ENCODE results near the gene P2RY1.

P2RY1 gene

GRCh38 chr3:152793969-152794368 lies 41.0 kb upstream of the P2RY1 start:
- no peaks in the 10 kb centered on the region for H3K4me1 ChIP-seq (ENCODE audit: control insufficient read depth, insufficient read depth, low read length)
- H3K27ac ChIP-seq (ENCODE audit: extremely low read depth, low read depth, low read length), result no peak overlapping the region
- H3K9me3 ChIP-seq (ENCODE audit: control insufficient read depth, insufficient read depth, low read depth, low read length), result no peaks in the 10 kb centered on the region
- no peaks in the 10 kb centered on the region for H3K36me3 ChIP-seq (ENCODE audit: control insufficient read depth in 2 of 2, insufficient read depth in 1 of 2, low read length in 2 of 2)
- ChIA-PET POLR2A (no interaction called here), CTCF (no interaction called here)
- no peak overlapping the region for H3K4me3 ChIP-seq (ENCODE audit: low read depth, low read length)
- no peak for TF ChIP-seq ZNF239 (tag by site-specific recombination; IDR thresholded peaks at IDR 0.05)

- Histone ChIP-seq H3K9me3 (ENCODE audit: control insufficient read depth, insufficient read depth, low read depth, low read length) (no peaks in the 10 kb centered on the region), H3K4me3 (ENCODE audit: low read depth, low read length) (no peak overlapping the region), H3K36me3 (ENCODE audit: control insufficient read depth in 2 of 2, insufficient read depth in 1 of 2, low read length in 2 of 2) (no peaks in the 10 kb centered on the region), H3K4me1 (ENCODE audit: control insufficient read depth, insufficient read depth, low read length) (no peaks in the 10 kb centered on the region), H3K27ac (ENCODE audit: extremely low read depth, low read depth, low read length) (no peak overlapping the region)
- TF ChIP-seq ZNF610 (tag by site-specific recombination; IDR thresholded peaks at IDR 0.05; ENCODE audit: borderline replicate concordance) (no peak), ZNF837 (tag by site-specific recombination; IDR thresholded peaks at IDR 0.05) (no peak), ZNF184 (tag by site-specific recombination; IDR thresholded peaks at IDR 0.05) (no peak), ZNF394 (tag by site-specific recombination; IDR thresholded peaks at IDR 0.05; ENCODE audit: borderline replicate concordance) (no peak), ZNF335 (tag by site-specific recombination; conservative IDR thresholded peaks at IDR 0.05) (no peak), ZNF239 (tag by site-specific recombination; IDR thresholded peaks at IDR 0.05) (no peak), ZNF654 (tag by site-specific recombination; IDR thresholded peaks at IDR 0.05; ENCODE audit: low read depth) (no peak), ZNF23 (tag by site-specific recombination; IDR thresholded peaks at IDR 0.05; ENCODE audit: borderline replicate concordance) (no peak), ZBTB20 (tag by site-specific recombination; IDR thresholded peaks at IDR 0.05) (no peak), RBAK (tag by site-specific recombination; IDR thresholded peaks at IDR 0.05) (no peak), ZEB2 (tag by site-specific recombination; IDR thresholded peaks at IDR 0.05) (no peak), ZNF140 (tag by site-specific recombination; IDR thresholded peaks at IDR 0.05) (no peak), SCRT2 (tag by site-specific recombination; IDR thresholded peaks at IDR 0.05) (no peak), ZNF280D (tag by site-specific recombination; IDR thresholded peaks at IDR 0.05) (no peak), ZNF585B (tag by site-specific recombination; IDR thresholded peaks at IDR 0.05) (no peak), ZFP3 (tag by site-specific recombination; IDR thresholded peaks at IDR 0.05; ENCODE audit: low read depth) (no peak), ZNF24 (tag by site-specific recombination; IDR thresholded peaks at IDR 0.05) (no peak), ZNF623 (tag by site-specific recombination; IDR thresholded peaks at IDR 0.05) (no peak), ZNF785 (tag by site-specific recombination; IDR thresholded peaks at IDR 0.05) (no peak)
- ChIA-PET POLR2A (no interaction called here), CTCF (no interaction called here)
Measured at GRCh38 chr3:152797751-152798432, 37.0 kb upstream of the P2RY1 start.

GRCh38 chr3:152811974-152812760 lies 22.8 kb upstream of the P2RY1 start:
- Histone ChIP-seq H3K27ac (ENCODE audit: extremely low read depth, low read depth, low read length) (no peak overlapping the region), H3K4me1 (ENCODE audit: control insufficient read depth, insufficient read depth, low read length) (no peaks in the 10 kb centered on the region), H3K4me3 (ENCODE audit: low read depth, low read length) (no peak overlapping the region), H3K36me3 (ENCODE audit: control insufficient read depth in 2 of 2, insufficient read depth in 1 of 2, low read length in 2 of 2) (no peaks in the 10 kb centered on the region), H3K9me3 (ENCODE audit: control insufficient read depth, insufficient read depth, low read depth, low read length) (no peaks in the 10 kb centered on the region)
- CTCF ChIA-PET, result no interaction called here
- POLR2A ChIA-PET, result no interaction called here
- TF ChIP-seq ZNF449 (tag by site-specific recombination; IDR thresholded peaks at IDR 0.05) (no peak), HOXC10 (CRISPR knock-in tag; IDR thresholded peaks at IDR 0.05) (no peak), ZNF184 (tag by site-specific recombination; IDR thresholded peaks at IDR 0.05) (no peak), ZNF518A (tag by site-specific recombination; conservative IDR thresholded peaks at IDR 0.05; ENCODE audit: low read depth) (no peak)
